ENCODE results near the gene WFS1. TPM values are rescaled to one million over a fixed set of nuclear protein-coding genes. Genes with fewer than 3 reads are reported as not detected.

WFS1 gene
- total and polyA plus RNA-seq, 2 donors (not counting 3 experiments of a cell fraction or from before 2014, with no cell fraction given), result 48.2 to 70.0 TPM

DNA sequence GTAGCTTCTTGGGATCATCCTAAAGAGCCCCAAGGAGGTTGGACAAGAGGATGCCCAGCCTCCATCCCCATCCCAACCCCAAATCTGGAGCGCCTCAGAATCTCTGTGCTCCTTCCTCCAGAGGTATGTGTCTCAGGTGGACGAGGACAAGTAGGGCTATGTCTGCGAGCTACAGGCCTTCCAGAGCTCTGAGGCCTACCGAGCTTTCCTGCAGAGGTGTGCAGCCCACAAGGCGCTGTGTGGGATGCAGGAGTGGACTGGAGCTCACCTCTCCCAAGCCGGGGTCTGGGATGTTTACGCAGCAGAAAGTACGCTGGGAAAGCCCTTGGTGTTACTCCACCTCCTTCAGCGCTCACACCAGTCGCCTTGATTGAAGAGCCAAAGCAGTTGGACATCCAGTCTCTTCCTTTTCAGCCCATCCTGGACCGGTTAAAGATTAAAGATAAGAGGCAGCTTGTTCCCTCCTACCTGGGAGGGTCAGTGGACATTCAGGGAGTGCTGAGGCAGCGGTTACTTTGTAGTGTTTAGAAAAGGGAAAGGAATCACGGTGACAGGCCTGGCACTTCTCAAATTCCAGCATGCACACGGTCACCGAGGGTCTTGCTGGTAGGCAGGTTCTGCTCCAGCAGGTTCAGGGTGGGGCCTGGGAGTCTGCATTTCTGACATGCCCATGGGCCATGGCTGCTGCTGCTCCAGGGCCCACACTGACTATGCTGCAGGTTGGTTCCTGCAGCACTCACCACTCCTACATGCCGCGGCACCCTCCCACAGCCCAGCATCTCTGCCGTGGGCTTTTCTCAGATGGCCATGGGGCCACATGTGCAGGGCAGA lies 39.8 kb upstream of the WFS1 start:
- TF ChIP-seq MYC (IDR thresholded peaks at IDR 0.05; ENCODE audit: low read depth, low read length), result no peak
- no peak for TF ChIP-seq POLR2A (IDR thresholded peaks at IDR 0.05; ENCODE audit: low read depth, low read length)
- TF ChIP-seq GATA2 (IDR thresholded peaks at IDR 0.05; ENCODE audit: insufficient read depth, insufficient read length, low read depth, low read length), result no peak
- TF ChIP-seq FOS (IDR thresholded peaks at IDR 0.05; ENCODE audit: borderline replicate concordance, insufficient read depth, low read length), result no peak
- no peak for TF ChIP-seq POLR2AphosphoS5 (IDR thresholded peaks at IDR 0.05; ENCODE audit: insufficient read depth, low read depth, low read length)
- TF ChIP-seq JUN (IDR thresholded peaks at IDR 0.05; ENCODE audit: borderline replicate concordance, insufficient read depth, insufficient read length, low read depth), result no peak
- TF ChIP-seq, protein P1, sequence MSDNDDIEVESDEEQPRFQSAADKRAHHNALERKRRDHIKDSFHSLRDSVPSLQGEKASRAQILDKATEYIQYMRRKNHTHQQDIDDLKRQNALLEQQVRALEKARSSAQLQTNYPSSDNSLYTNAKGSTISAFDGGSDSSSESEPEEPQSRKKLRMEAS (IDR thresholded peaks at IDR 0.05; ENCODE audit: insufficient read depth, insufficient read length), result no peak
- no peak for TF ChIP-seq EZH2 (IDR thresholded peaks at IDR 0.05; ENCODE audit: borderline replicate concordance, low read depth, low read length, severe bottlenecking)
- TF ChIP-seq, protein P2, sequence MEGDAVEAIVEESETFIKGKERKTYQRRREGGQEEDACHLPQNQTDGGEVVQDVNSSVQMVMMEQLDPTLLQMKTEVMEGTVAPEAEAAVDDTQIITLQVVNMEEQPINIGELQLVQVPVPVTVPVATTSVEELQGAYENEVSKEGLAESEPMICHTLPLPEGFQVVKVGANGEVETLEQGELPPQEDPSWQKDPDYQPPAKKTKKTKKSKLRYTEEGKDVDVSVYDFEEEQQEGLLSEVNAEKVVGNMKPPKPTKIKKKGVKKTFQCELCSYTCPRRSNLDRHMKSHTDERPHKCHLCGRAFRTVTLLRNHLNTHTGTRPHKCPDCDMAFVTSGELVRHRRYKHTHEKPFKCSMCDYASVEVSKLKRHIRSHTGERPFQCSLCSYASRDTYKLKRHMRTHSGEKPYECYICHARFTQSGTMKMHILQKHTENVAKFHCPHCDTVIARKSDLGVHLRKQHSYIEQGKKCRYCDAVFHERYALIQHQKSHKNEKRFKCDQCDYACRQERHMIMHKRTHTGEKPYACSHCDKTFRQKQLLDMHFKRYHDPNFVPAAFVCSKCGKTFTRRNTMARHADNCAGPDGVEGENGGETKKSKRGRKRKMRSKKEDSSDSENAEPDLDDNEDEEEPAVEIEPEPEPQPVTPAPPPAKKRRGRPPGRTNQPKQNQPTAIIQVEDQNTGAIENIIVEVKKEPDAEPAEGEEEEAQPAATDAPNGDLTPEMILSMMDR (IDR thresholded peaks at IDR 0.05; ENCODE audit: extremely low read depth in 1 of 2, insufficient read depth in 1 of 2, low read depth in 1 of 2, low read length in 2 of 2), result no peak
- BruUV-seq (replicated peaks), result no TSS peak
- CTCF ChIA-PET, result interaction anchor here (1.0 kb wide), 1 partner anchor 21 kb away, joined by 3 read pairs; no protein-coding TSS in a partner anchor

More for the DNA sequence above, 39.8 kb upstream of the WFS1 start:
- Histone ChIP-seq H3K79me2 (ENCODE audit: control insufficient read depth, insufficient read depth, low read length) (no peaks in the 10 kb centered on the region), H3K27me3 (ENCODE audit: control insufficient read depth in 2 of 2, insufficient read depth in 2 of 2, low read length in 2 of 2) (no peaks in the 10 kb centered on the region), H3K9ac (replicated peaks; ENCODE audit: extremely low read depth, insufficient read depth, low read length) (no peak overlapping the region), H3K4me2 (ENCODE audit: insufficient read depth, low read length) (no peak overlapping the region), H3K36me3 (ENCODE audit: control insufficient read depth in 2 of 2, extremely low read depth in 1 of 2, insufficient read depth in 2 of 2, low read length in 2 of 2) (no peaks in the 10 kb centered on the region), H3K27ac (ENCODE audit: insufficient read depth, low read depth, low read length) (no peak overlapping the region), H3K9me3 (replicated peaks; ENCODE audit: control insufficient read depth, insufficient read depth, low read length) (no peaks in the 10 kb centered on the region), H3K9me1 (replicated peaks; ENCODE audit: control insufficient read depth, extremely low read depth, insufficient read depth, low read length) (no peaks in the 10 kb centered on the region), H4K20me1 (replicated peaks; ENCODE audit: control insufficient read depth, extremely low read depth, insufficient read depth, low read length) (no peaks in the 10 kb centered on the region), H3K4me1 (ENCODE audit: control insufficient read depth, extremely low read depth, insufficient read depth, low read length) (no peaks in the 10 kb centered on the region), H3K4me3 (replicated peaks in 1 of 3; ENCODE audit: insufficient read depth in 1 of 3, low read depth in 1 of 3, low read length in 3 of 3) (no peak overlapping the region), H2AFZ (ENCODE audit: low read depth, low read length) (no peak overlapping the region)
- POLR2A ChIA-PET, result no interaction called here
- dilution Hi-C loops (cut with MboI; ENCODE audit: extremely low pct_ligation_motif_present, low sequenced_read_pairs) (no loop called here), intact Hi-C loops (cut with micrococcal nuclease) (no loop called here)
- DNase-seq (ENCODE audit: low read depth, low spot score) (no peak), FAIRE-seq (no peak)
